Caco-2 (cell line): ENCODE data around the gene RAC2. TPM values are rescaled to one million over a fixed set of nuclear protein-coding genes. Genes with fewer than 3 reads are reported as not detected.

Source experiments
- BruUV-seq: library from RNA; stranded (reverse); fragments of 400-500 nt; replicated peaks from 2 replicates; lab custom pipeline; 2021; lab: Mats Ljungman, UMichigan
- CTCF ChIA-PET: fragments of 300-600 bp; sonication (Branson Sonifier 250); formaldehyde crosslinking; loops from one replicate; lab custom pipeline; 2022; ENCODE audit warnings: antibody characterized with exemption; lab: Charles Lee
- POLR2A ChIA-PET: fragments of 300-600 bp; sonication (Branson Sonifier 250); formaldehyde crosslinking; loops from one replicate; lab custom pipeline; 2022; ENCODE audit warnings: antibody characterized with exemption; lab: Charles Lee
- DNase-seq, 2 experiments: peaks; one replicate each; pipeline versions ENCODE4 v3.0.0 to v3.0.0-alpha.2; 2020 to 2022
- H3K27me3 ChIP-seq: replicated peaks from 2 replicates; pipeline ENCODE4 v1.6.0; 2011; ENCODE audit warnings: low read length; ENCODE audit not compliant: control insufficient read depth, insufficient read depth
- H3K36me3 ChIP-seq: 2 replicates; pipeline ENCODE4 v1.5.1; 2011; ENCODE audit warnings: low read length; ENCODE audit not compliant: control insufficient read depth, insufficient read depth
- H3K4me1 ChIP-seq: fragments of 250-450 bp; sonication (Bioruptor Pico); 2 replicates; pipeline ENCODE4 v1.5.1; 2020; ENCODE audit warnings: mild to moderate bottlenecking
- H3K4me3 ChIP-seq: 2 replicates; pipeline ENCODE4 v1.5.1; 2011; ENCODE audit warnings: low read depth, mild to moderate bottlenecking, control low read depth, low read length
- H3K9me3 ChIP-seq: fragments of 250-450 bp; sonication (Bioruptor Pico); 2 replicates; pipeline ENCODE4 v1.5.1; 2020; ENCODE audit warnings: mild to moderate bottlenecking, moderate library complexity
- H3K27ac Mint-ChIP-seq: one replicate; pipeline ENCODE4 v1.8.0; 2022; ENCODE audit warnings: mixed read lengths; ENCODE audit not compliant: unreplicated experiment
- H3K27me3 Mint-ChIP-seq: one replicate; pipeline ENCODE4 v1.8.0; 2022; ENCODE audit warnings: mixed read lengths; ENCODE audit not compliant: insufficient read depth, unreplicated experiment
- H3K36me3 Mint-ChIP-seq: one replicate; pipeline ENCODE4 v1.8.0; 2022; ENCODE audit warnings: mild to moderate bottlenecking, mixed read lengths; ENCODE audit not compliant: insufficient read depth, unreplicated experiment
- H3K4me1 Mint-ChIP-seq: one replicate; pipeline ENCODE4 v1.8.0; 2022; ENCODE audit warnings: low read depth, mixed read lengths; ENCODE audit not compliant: unreplicated experiment
- H3K4me3 Mint-ChIP-seq: one replicate; pipeline ENCODE4 v1.8.0; 2022; ENCODE audit warnings: mild to moderate bottlenecking, moderate library complexity, mixed read lengths; ENCODE audit not compliant: unreplicated experiment
- H3K9me3 Mint-ChIP-seq: one replicate; pipeline ENCODE4 v1.8.0; 2022; ENCODE audit warnings: mixed read lengths; ENCODE audit not compliant: unreplicated experiment
- intact Hi-C: fragments of 100-400 bp; cut with micrococcal nuclease; formaldehyde crosslinking; loops from one replicate; pipeline ENCODE4 v1.10.0; 2022; ENCODE audit not compliant: unreplicated experiment
- total RNA-seq: library from RNA; stranded (reverse); gene quantifications from 2 replicates; pipeline ENCODE4 v1.2.3, GENCODE V29; 2022
- TF ChIP-seq, protein P1 (sequence below), 2 experiments: fragments of 200-600 bp in 1 of 2; IDR thresholded peaks; 1 replicate in 1 of 2; 2 replicates in 1 of 2; pipeline versions ENCODE4 v1.5.1 to v1.8.0; 2011 to 2022; ENCODE audit warnings: antibody characterized with exemption in 1 of 2, control low read depth in 1 of 2, inconsistent platforms in 1 of 2, low read depth in 1 of 2, low read length in 1 of 2, mild to moderate bottlenecking in 1 of 2, moderate library complexity in 1 of 2; ENCODE audit not compliant: insufficient read depth in 1 of 2, severe bottlenecking in 1 of 2, unreplicated experiment in 1 of 2

The RAC2 gene
- total RNA-seq, 1 experiment from 2014 or later = 0.25 TPM

DNA sequence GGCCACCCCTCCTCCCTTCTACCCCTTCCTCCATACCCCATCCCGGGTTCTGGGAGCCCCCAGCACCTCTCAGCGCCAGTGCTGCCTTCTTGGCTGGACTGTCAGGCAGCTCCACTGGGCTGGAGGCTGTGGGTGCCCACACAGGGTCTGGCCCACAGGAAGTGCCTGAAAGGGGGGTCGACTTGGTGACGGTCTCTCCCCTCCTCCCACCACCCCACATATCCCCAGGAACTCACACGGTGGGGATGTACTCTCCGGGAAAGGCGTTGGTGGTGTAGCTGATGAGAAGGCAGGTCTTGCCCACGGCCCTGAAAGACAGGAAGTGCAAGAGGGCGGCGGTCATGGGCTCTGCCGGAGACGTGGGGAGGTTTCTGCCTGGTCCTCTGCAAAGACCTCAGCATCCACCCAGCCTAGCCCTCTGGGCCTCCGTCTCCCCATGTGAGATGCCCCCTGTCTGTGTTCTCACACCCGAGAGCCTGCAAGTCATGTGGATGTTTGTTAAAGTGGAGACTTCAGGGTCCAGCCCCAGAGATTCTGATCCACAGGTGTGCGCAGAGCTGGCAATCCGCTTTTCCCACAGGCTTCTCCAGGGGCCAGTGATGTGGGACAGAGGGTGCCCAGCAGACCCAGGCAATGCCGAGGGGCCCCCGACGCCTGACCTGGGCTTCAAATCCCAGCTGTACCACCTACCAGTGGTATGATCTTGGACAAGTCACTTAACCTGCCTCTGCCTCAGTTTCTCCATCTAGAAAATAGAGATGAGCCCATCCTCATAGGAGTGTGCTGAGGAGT is 2.5 kb downstream of the RAC2 start:
- peaks cover 4% of the 10 kb centered on the region for H3K27me3 Mint-ChIP-seq
- BruUV-seq = no TSS peak
- DNase-seq = no peak
- Histone ChIP-seq H3K36me3 (no peaks in the 10 kb centered on the region), H3K27me3 (no peaks in the 10 kb centered on the region; the same call in 1 of the 2 replicates), H3K4me3 (no peak overlapping the region), H3K9me3 (no peaks in the 10 kb centered on the region), H3K4me1 (no peaks in the 10 kb centered on the region)
- no peaks in the 10 kb centered on the region for H3K4me1 Mint-ChIP-seq
- H3K4me3 Mint-ChIP-seq = no peak overlapping the region
- CTCF ChIA-PET = no interaction called here
- TF ChIP-seq, protein P1, sequence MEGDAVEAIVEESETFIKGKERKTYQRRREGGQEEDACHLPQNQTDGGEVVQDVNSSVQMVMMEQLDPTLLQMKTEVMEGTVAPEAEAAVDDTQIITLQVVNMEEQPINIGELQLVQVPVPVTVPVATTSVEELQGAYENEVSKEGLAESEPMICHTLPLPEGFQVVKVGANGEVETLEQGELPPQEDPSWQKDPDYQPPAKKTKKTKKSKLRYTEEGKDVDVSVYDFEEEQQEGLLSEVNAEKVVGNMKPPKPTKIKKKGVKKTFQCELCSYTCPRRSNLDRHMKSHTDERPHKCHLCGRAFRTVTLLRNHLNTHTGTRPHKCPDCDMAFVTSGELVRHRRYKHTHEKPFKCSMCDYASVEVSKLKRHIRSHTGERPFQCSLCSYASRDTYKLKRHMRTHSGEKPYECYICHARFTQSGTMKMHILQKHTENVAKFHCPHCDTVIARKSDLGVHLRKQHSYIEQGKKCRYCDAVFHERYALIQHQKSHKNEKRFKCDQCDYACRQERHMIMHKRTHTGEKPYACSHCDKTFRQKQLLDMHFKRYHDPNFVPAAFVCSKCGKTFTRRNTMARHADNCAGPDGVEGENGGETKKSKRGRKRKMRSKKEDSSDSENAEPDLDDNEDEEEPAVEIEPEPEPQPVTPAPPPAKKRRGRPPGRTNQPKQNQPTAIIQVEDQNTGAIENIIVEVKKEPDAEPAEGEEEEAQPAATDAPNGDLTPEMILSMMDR (IDR thresholded peaks at IDR 0.05; ENCODE audit: insufficient read depth in 1 of 2, low read depth in 1 of 2, low read length in 1 of 2, severe bottlenecking in 1 of 2, unreplicated experiment in 1 of 2) = no peak
- intact Hi-C loops = no loop called here
- no peaks in the 10 kb centered on the region for H3K9me3 Mint-ChIP-seq
- no peaks in the 10 kb centered on the region for H3K36me3 Mint-ChIP-seq
- POLR2A ChIA-PET = no interaction called here
- no peak overlapping the region for H3K27ac Mint-ChIP-seq

DNA sequence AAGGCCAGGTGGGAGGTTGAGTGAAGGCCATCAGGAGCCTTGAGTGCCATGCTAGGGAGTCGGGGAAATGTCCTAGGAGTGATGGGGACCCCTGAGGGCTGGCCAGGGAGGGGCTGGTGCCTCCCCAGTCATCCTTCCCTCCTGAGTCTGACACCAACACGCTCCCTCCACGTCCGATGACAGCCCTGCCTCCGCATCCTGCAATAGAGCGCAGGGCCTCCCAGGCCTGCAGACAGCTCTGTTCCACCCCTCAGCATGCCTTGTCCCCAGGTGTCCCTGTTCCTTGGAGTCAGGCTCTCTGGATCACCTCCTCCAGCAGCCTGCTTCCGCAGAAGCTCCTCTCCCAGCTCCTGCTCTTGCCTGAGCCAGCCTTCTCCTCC is 3.1 kb downstream of the RAC2 start:
- intact Hi-C loops = no loop called here
- no peaks in the 10 kb centered on the region for H3K9me3 ChIP-seq
- no peaks in the 10 kb centered on the region for H3K36me3 Mint-ChIP-seq
- H3K27me3 Mint-ChIP-seq = peaks cover 4% of the 10 kb centered on the region
- no peaks in the 10 kb centered on the region for H3K9me3 Mint-ChIP-seq
- no peaks in the 10 kb centered on the region for H3K36me3 ChIP-seq
- no TSS peak for BruUV-seq
- no peak overlapping the region for H3K27ac Mint-ChIP-seq
- no peak overlapping the region for H3K4me3 Mint-ChIP-seq
- DNase-seq = no peak
- H3K4me3 ChIP-seq = no peak overlapping the region
- CTCF ChIA-PET = no interaction called here
- no peaks in the 10 kb centered on the region; the same call in 1 of the 2 replicates for H3K27me3 ChIP-seq
- H3K4me1 Mint-ChIP-seq = no peaks in the 10 kb centered on the region
- POLR2A ChIA-PET = no interaction called here
- H3K4me1 ChIP-seq = no peaks in the 10 kb centered on the region
- TF ChIP-seq, protein P1 (IDR thresholded peaks at IDR 0.05; ENCODE audit: insufficient read depth in 1 of 2, low read depth in 1 of 2, low read length in 1 of 2, severe bottlenecking in 1 of 2, unreplicated experiment in 1 of 2) = no peak

DNA sequence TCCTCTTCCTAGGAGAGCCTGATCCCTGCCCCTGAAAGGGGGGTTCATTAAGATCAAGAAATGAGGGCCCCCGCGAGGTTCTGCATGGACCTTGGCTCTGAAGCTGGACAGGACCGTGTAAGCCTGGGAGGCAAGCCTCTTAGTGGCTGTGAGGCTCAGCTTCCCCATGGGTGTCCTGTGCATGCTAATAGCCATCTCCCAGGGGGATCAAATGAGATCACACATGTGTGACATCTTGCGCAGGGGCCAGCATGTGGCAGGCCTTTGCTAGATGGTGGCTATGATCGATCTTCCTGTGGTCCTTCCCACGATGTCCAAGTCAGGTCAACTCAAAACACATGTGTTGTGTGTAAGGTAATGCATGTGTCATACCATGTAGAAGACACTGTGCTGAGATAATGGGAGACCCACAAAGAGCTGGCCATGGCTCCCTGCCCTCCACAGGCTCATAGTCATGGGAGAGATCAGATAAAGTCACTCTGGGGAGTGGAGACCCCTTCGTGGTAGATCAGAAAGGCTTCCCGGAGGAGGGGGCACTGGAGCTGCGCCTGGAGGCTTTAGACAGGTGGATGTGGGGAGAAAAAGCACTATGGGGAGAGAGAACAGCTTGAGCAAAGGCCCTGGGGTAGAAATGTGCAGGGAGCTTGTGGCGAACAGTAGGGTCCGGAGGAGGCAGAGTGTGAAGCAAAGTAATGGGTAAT is 3.7 kb downstream of the RAC2 start:
- Mint-ChIP-seq H3K27ac (no peak overlapping the region), H3K4me3 (no peak overlapping the region), H3K9me3 (no peaks in the 10 kb centered on the region), H3K4me1 (no peaks in the 10 kb centered on the region), H3K36me3 (no peaks in the 10 kb centered on the region), H3K27me3 (peaks cover 4% of the 10 kb centered on the region)
- Histone ChIP-seq H3K9me3 (no peaks in the 10 kb centered on the region), H3K4me3 (no peak overlapping the region), H3K4me1 (no peaks in the 10 kb centered on the region), H3K36me3 (no peaks in the 10 kb centered on the region), H3K27me3 (no peaks in the 10 kb centered on the region; the same call in 1 of the 2 replicates)
- peak in 1 of 2 experiments; percentile 14 for DNase-seq
- BruUV-seq = no TSS peak
- intact Hi-C loops = no loop called here
- ChIA-PET CTCF (no interaction called here), POLR2A (no interaction called here)
- TF ChIP-seq, protein P1 (IDR thresholded peaks at IDR 0.05; ENCODE audit: insufficient read depth in 1 of 2, low read depth in 1 of 2, low read length in 1 of 2, severe bottlenecking in 1 of 2, unreplicated experiment in 1 of 2) = no peak
